K562 (cell line): ENCODE data around the gene RPP14. TPM values are rescaled to one million over a fixed set of nuclear protein-coding genes. Genes with fewer than 3 reads are reported as not detected.
A peak's percentile ranks its signal among the peaks of the same experiment; 100 is the strongest.

Source experiments
- ATAC-seq: fragments of 200-7000 bp; cut with Tn5 transposase; 3 replicates; pipeline ENCODE4 v1.9.1; 2020; ENCODE audit warnings: moderate library complexity
- BruUV-seq: library from RNA; stranded (reverse); fragments of 400-500 nt; replicated peaks from 2 replicates; lab custom pipeline; 2021; lab: Mats Ljungman, UMichigan
- CTCF ChIA-PET: fragments of 300-600 bp; formaldehyde crosslinking; extraction: SDS; loops from one replicate; lab custom pipeline; 2021; ENCODE audit warnings: low intra/inter-chr PET ratio; lab: Yijun Ruan, JAX
- POLR2A ChIA-PET: fragments of 300-600, 350-650 bp; sonication (Branson Sonifier 250); formaldehyde crosslinking; extraction: SDS; loops from one replicate; lab custom pipeline; 2021; ENCODE audit warnings: antibody characterized with exemption, inconsistent platforms; lab: Yijun Ruan, JAX
- DNase-seq, 4 experiments: peaks; one replicate each; pipeline versions ENCODE4 v3.0.0 to v3.0.0-alpha.2; 2011 to 2018; ENCODE audit warnings: low spot score in 3 of 4, mixed read lengths in 3 of 4; ENCODE audit errors: extremely low read depth in 1 of 4
- FAIRE-seq: peaks from 2 replicates; lab custom pipeline; 2011; peaks lifted over from hg19 to GRCh38; lab: Jason Lieb, UNC
- H2AFZ ChIP-seq: 2 replicates; pipeline ENCODE4 v1.6.0; 2011; ENCODE audit warnings: low read depth, low read length, control low read depth, inconsistent platforms
- H3K27ac ChIP-seq: fragments of 200-600 bp; 3 replicates; pipeline ENCODE4 v1.8.0; 2011; ENCODE audit warnings: low read depth, mild to moderate bottlenecking, control low read depth, inconsistent platforms, low read length, moderate library complexity, mixed read lengths; ENCODE audit errors: extremely low read depth
- H3K27me3 ChIP-seq, 2 experiments: fragments of 300-600 bp in 1 of 2; 2 replicates in 1 of 2; 3 replicates in 1 of 2; pipeline versions ENCODE4 v1.6.0 to v1.8.0; 2011; ENCODE audit warnings: inconsistent platforms in 2 of 2, low read length in 2 of 2, mild to moderate bottlenecking in 1 of 2, mixed read lengths in 1 of 2, moderate library complexity in 1 of 2; ENCODE audit not compliant: control insufficient read depth in 2 of 2, insufficient read depth in 2 of 2
- H3K36me3 ChIP-seq: fragments of 300-600 bp; 3 replicates; pipeline ENCODE4 v1.8.0; 2011; ENCODE audit warnings: mild to moderate bottlenecking, low read length, inconsistent platforms; ENCODE audit not compliant: control insufficient read depth, insufficient read depth
- H3K4me1 ChIP-seq, 2 experiments: fragments of 200-600 bp in 1 of 2; replicated peaks in 1 of 2; 2 replicates in 1 of 2; 3 replicates in 1 of 2; pipeline versions ENCODE4 v1.5.1 to v1.8.0; 2011; ENCODE audit warnings: inconsistent platforms in 2 of 2, low read length in 2 of 2, mild to moderate bottlenecking in 1 of 2, mixed read lengths in 1 of 2, moderate library complexity in 1 of 2; ENCODE audit not compliant: control insufficient read depth in 2 of 2, insufficient read depth in 2 of 2
- H3K4me2 ChIP-seq: 2 replicates; pipeline ENCODE4 v1.6.1; 2011; ENCODE audit warnings: low read length, control low read depth, inconsistent platforms, mixed read lengths; ENCODE audit not compliant: insufficient read depth
- H3K4me3 ChIP-seq: fragments of 200-600 bp; sonication (generic), shearing (Covaris generic); 2 replicates; pipeline ENCODE4 v1.5.1; 2016; ENCODE audit warnings: control low read depth, inconsistent platforms
- H3K79me2 ChIP-seq: fragments of 200-600 bp; 3 replicates; pipeline ENCODE4 v1.8.0; 2011; ENCODE audit warnings: low read length, inconsistent platforms; ENCODE audit not compliant: control insufficient read depth, insufficient read depth
- H3K9ac ChIP-seq, 2 experiments: 2 replicates each; pipeline versions ENCODE4 v1.6.0 to v1.6.1; 2011; ENCODE audit warnings: low read depth in 2 of 2, low read length in 2 of 2, control low read depth in 1 of 2, inconsistent platforms in 1 of 2, mild to moderate bottlenecking in 1 of 2, mixed read lengths in 1 of 2; ENCODE audit not compliant: insufficient read depth in 1 of 2
- H3K9me1 ChIP-seq: one replicate; pipeline ENCODE4 v1.6.0; 2011; ENCODE audit warnings: inconsistent platforms, mild to moderate bottlenecking, low read length, moderate library complexity; ENCODE audit not compliant: control insufficient read depth, insufficient read depth
- H3K9me3 ChIP-seq: replicated peaks from 2 replicates; pipeline ENCODE4 v1.5.1; 2011; ENCODE audit warnings: low read depth, low read length, inconsistent platforms; ENCODE audit not compliant: control insufficient read depth, insufficient read depth
- H4K20me1 ChIP-seq: replicated peaks from 2 replicates; pipeline ENCODE4 v1.6.1; 2011; ENCODE audit warnings: low read length, inconsistent platforms, mixed read lengths; ENCODE audit not compliant: control insufficient read depth, insufficient read depth
- C11orf30 ChIP-seq: fragments of 450-650 bp; IDR thresholded peaks from 2 replicates; pipeline ENCODE4 v1.6.1; 2016; ENCODE audit warnings: low read depth, mild to moderate bottlenecking
- MAFF ChIP-seq: IDR thresholded peaks from 2 replicates; pipeline ENCODE4 v1.6.1; 2012; ENCODE audit warnings: low read length, improper control_type of control experiment
- MAFG ChIP-seq: fragments of 450-650 bp; conservative IDR thresholded peaks from 2 replicates; pipeline ENCODE4 v1.6.1; 2016; ENCODE audit warnings: missing genetic modification characterization, missing compliant biosample characterization
- MAX ChIP-seq: sonication (generic); formaldehyde crosslinking; IDR thresholded peaks from 2 replicates; pipeline ENCODE4 v1.9.0; 2022; ENCODE audit warnings: mild to moderate bottlenecking, missing genetic modification reagents
- THAP12 ChIP-seq: fragments of 250-450 bp; sonication (Bioruptor Pico); IDR thresholded peaks from 2 replicates; pipeline ENCODE4 v1.9.0; 2021; ENCODE audit warnings: mild to moderate bottlenecking, inconsistent platforms
- ZHX1 ChIP-seq: fragments of 150-350 bp; conservative IDR thresholded peaks from 2 replicates; pipeline ENCODE4 v1.6.1; 2014; ENCODE audit warnings: low read length
- ZNF316 ChIP-seq: fragments of 450-650 bp; IDR thresholded peaks from 2 replicates; pipeline ENCODE4 v1.6.1; 2016
- WGBS: fragments of 100-300 bp; shearing (Covaris generic); methylation state at CpG from one replicate; pipeline ENCODE4 v1.1.6; 2016; ENCODE audit warnings: low coverage, mixed read lengths; ENCODE audit not compliant: insufficient coverage; ENCODE audit errors: missing lambda C conversion rate; 5-methylcytosine and 5-hydroxymethylcytosine counted together
- in situ Hi-C: fragments of 300-500 bp; cut with MboI; formaldehyde crosslinking; loops from 4 replicates; pipeline ENCODE4 v1.15.0; 2018; ENCODE audit warnings: inconsistent platforms, mixed read lengths
- intact Hi-C: fragments of 100-400 bp; cut with micrococcal nuclease; formaldehyde crosslinking; loops from 2 replicates; pipeline ENCODE4 v1.14.2; 2022
- polyA plus RNA-seq, 8 experiments: library from polyadenylated mRNA; depleted of rRNA in 4 of 8; stranded (reverse) in 5 of 8; unstranded in 3 of 8; fragments of >200 nt; fragmentation: Nextera tagmentation in 2 of 8; fragmentation: Illumina TruSeq in 1 of 8; extraction: Ambion mirVana in 2 of 8; extraction: Trizol in 1 of 8; gene quantifications; 2 replicates each; pipeline versions ENCODE4 v1.2.1 to v1.2.3, GENCODE V29; 2011 to 2014; ENCODE audit warnings: inconsistent platforms in 1 of 8, missing spikeins in 1 of 8
- total RNA-seq, 7 experiments: library from RNA; depleted of rRNA in 6 of 7; stranded (reverse); fragments of >200 nt in 6 of 7; fragmentation: Illumina TruSeq in 2 of 7; extraction: Trizol in 2 of 7; gene quantifications; 2 replicates each; pipeline versions ENCODE4 v1.2.1 to v1.2.3, GENCODE V29; 2011 to 2021; ENCODE audit warnings: low replicate concordance in 1 of 7

Gene RPP14
- total and polyA plus RNA-seq, 9 of the 15 experiments (the other 6 are each of a cell fraction or from before 2014, with no cell fraction given), result 13.5 to 20.8 (median 15.4) TPM

GRCh38 chr3:58336135-58336882 lies 30.3 kb downstream of the RPP14 start:
- Histone ChIP-seq H2AFZ (no peak overlapping the region), H3K9me3 (no peaks in the 10 kb centered on the region)
- in situ Hi-C loops, result no loop called here
- peak; percentile 74 for TF ChIP-seq C11orf30
- TF ChIP-seq ZHX1, result no peak
- peak; percentile 25; the same call in 1 of the 2 replicates for TF ChIP-seq MAFF
- peak; percentile 58; the same call in 1 of the 2 replicates for TF ChIP-seq MAFG
- peak; percentile 75 for TF ChIP-seq ZNF316
- no peak for TF ChIP-seq THAP12 (CRISPR knock-in tag)
- no peak for TF ChIP-seq MAX
- TF ChIP-seq, all 486 proteins: peak for 4
- CTCF ChIA-PET, result no interaction called here
- Histone ChIP-seq H3K9me1 (no peaks in the 10 kb centered on the region), H3K79me2 (peaks cover 28% of the 10 kb centered on the region), H3K9ac (no peak overlapping the region), H3K4me2 (no peak overlapping the region), H3K27ac (no peak overlapping the region), H3K36me3 (no peaks in the 10 kb centered on the region), H3K4me1 (peaks cover 14 to 16% of the 10 kb centered on the region in 2 experiments; a peak in 4 of 5 replicates), H3K27me3 (no peaks in the 10 kb centered on the region), H3K4me3 (no peak overlapping the region), H4K20me1 (no peaks in the 10 kb centered on the region)
- BruUV-seq, result no TSS peak
- WGBS, result 100% methylated on average over 2 of the region's 3 CpGs
- POLR2A ChIA-PET, result interaction anchor here (0.6 to 1.7 kb wide), 4 partner anchors 10 to 85 kb away, joined by 3 to 9 read pairs (median 3); no protein-coding TSS in a partner anchor
- FAIRE-seq (no peak), ATAC-seq (no peak), DNase-seq (no peak)
- intact Hi-C loops, result no loop called here
